ENCODE measurements around the gene ACTRT2.

GRCh38 chr1:3021801-3022401, 634 bp downstream of the ACTRT2 start:
- TF ChIP-seq CTCF (conservative IDR thresholded peaks at IDR 0.05; ENCODE audit: low read depth in 2 of 2), result no peak
- TF ChIP-seq EZH2 (IDR thresholded peaks at IDR 0.05; ENCODE audit: low read depth, unreplicated experiment), result no peak

All from GM23338 (cell line).